A673 (cell line): ENCODE measurements around the gene TENM4. TPM values are rescaled to one million over a fixed set of nuclear protein-coding genes. Genes with fewer than 3 reads are reported as not detected.

Experiments used
- BruUV-seq: library from RNA; stranded (reverse); fragments of 400-500 nt; replicated peaks from 2 replicates; lab custom pipeline; 2021; lab: Mats Ljungman, UMichigan
- CTCF ChIA-PET: fragments of 300-600 bp; sonication (Branson Sonifier 250); formaldehyde crosslinking; loops from one replicate; lab custom pipeline; 2022; ENCODE audit warnings: antibody characterized with exemption; lab: Charles Lee
- POLR2A ChIA-PET: fragments of 300-600 bp; sonication (Branson Sonifier 250); formaldehyde crosslinking; loops from one replicate; lab custom pipeline; 2022; ENCODE audit warnings: antibody characterized with exemption; ENCODE audit not compliant: low non-redundant PET; lab: Charles Lee
- DNase-seq: peaks from one replicate; pipeline ENCODE4 v3.0.0-alpha.2; 2015; ENCODE audit warnings: low spot score
- H3K27ac ChIP-seq: fragments of 200-600 bp; sonication (generic); 2 replicates; pipeline ENCODE4 v1.5.1; 2016; ENCODE audit warnings: mixed run types, low read depth, mild to moderate bottlenecking, mixed read lengths, antibody characterized with exemption, low read length; ENCODE audit not compliant: poor library complexity, severe bottlenecking
- H3K27me3 ChIP-seq: fragments of 200-600 bp; sonication (generic); replicated peaks from 2 replicates; pipeline ENCODE4 v1.6.1; 2017; ENCODE audit warnings: mixed run types, low read depth, mild to moderate bottlenecking, mixed read lengths, antibody characterized with exemption, low read length; ENCODE audit not compliant: insufficient read depth, poor library complexity
- H3K36me3 ChIP-seq: fragments of 200-600 bp; sonication (generic); 2 replicates; pipeline ENCODE4 v1.6.1; 2016; ENCODE audit warnings: mixed run types, mild to moderate bottlenecking, mixed read lengths, antibody characterized with exemption, low read length; ENCODE audit not compliant: insufficient read depth, poor library complexity, severe bottlenecking
- H3K4me1 ChIP-seq: fragments of 200-600 bp; sonication (generic); 2 replicates; pipeline ENCODE4 v1.6.1; 2017; ENCODE audit warnings: mixed run types, mild to moderate bottlenecking, mixed read lengths, antibody characterized with exemption, low read length; ENCODE audit not compliant: insufficient read depth, poor library complexity, severe bottlenecking
- H3K4me3 ChIP-seq: fragments of 200-600 bp; sonication (generic); 2 replicates; pipeline ENCODE4 v1.5.1; 2016; ENCODE audit warnings: low read depth, mixed run types, mild to moderate bottlenecking, mixed read lengths, low read length; ENCODE audit not compliant: poor library complexity, severe bottlenecking
- H3K9me3 ChIP-seq: fragments of 200-600 bp; sonication (generic); 2 replicates; pipeline ENCODE4 v1.6.1; 2016; ENCODE audit warnings: mixed run types, low read depth, mild to moderate bottlenecking, mixed read lengths, antibody characterized with exemption, low read length; ENCODE audit not compliant: poor library complexity, severe bottlenecking
- CTCF ChIP-seq: fragments of 300-800, 200-600 bp; sonication (generic); conservative IDR thresholded peaks from 2 replicates; pipeline ENCODE4 v1.5.1; 2017; ENCODE audit warnings: low read depth, mild to moderate bottlenecking, antibody characterized with exemption, low read length, moderate library complexity, mixed read lengths
- EZH2 ChIP-seq: fragments of 200-600 bp; sonication (generic); IDR thresholded peaks from 2 replicates; pipeline ENCODE4 v1.6.1; 2017; ENCODE audit warnings: borderline replicate concordance, low read depth, mild to moderate bottlenecking, mixed read lengths, antibody characterized with exemption, low read length; ENCODE audit not compliant: poor library complexity, severe bottlenecking
- intact Hi-C: fragments of 100-400 bp; cut with micrococcal nuclease; formaldehyde crosslinking; loops from one replicate; pipeline ENCODE4 v1.10.0; 2022; ENCODE audit not compliant: unreplicated experiment
- total RNA-seq: library from RNA; stranded (reverse); gene quantifications from 2 replicates; pipeline ENCODE4 v1.2.3, GENCODE V29; 2021

TENM4 gene
- total RNA-seq, 1 experiment from 2014 or later: 0.11 TPM

GRCh38 chr11:79017811-79018210 lies 423.0 kb downstream of the TENM4 start:
- Histone ChIP-seq H3K27me3 (no peaks in the 10 kb centered on the region), H3K9me3 (no peaks in the 10 kb centered on the region), H3K4me1 (no peaks in the 10 kb centered on the region), H3K36me3 (no peaks in the 10 kb centered on the region), H3K27ac (no peak overlapping the region), H3K4me3 (no peak overlapping the region)
- no peak for DNase-seq
- ChIA-PET POLR2A (no interaction called here), CTCF (no interaction called here)
- no peak for TF ChIP-seq EZH2
- TF ChIP-seq CTCF: no peak
- intact Hi-C loops: no loop called here
- no TSS peak for BruUV-seq

- Histone ChIP-seq H3K27ac (no peak overlapping the region), H3K4me1 (no peaks in the 10 kb centered on the region), H3K36me3 (no peaks in the 10 kb centered on the region), H3K4me3 (no peak overlapping the region), H3K27me3 (peaks cover 10% of the 10 kb centered on the region), H3K9me3 (no peaks in the 10 kb centered on the region)
- TF ChIP-seq CTCF: no peak
- TF ChIP-seq EZH2: no peak
- POLR2A ChIA-PET: no interaction called here
- BruUV-seq: no TSS peak
- DNase-seq: no peak
- CTCF ChIA-PET: no interaction called here
- intact Hi-C loops: no loop called here
These were observed 427.3 kb downstream of the TENM4 start for GRCh38 chr11:79013509-79013908.

GRCh38 chr11:79011357-79011756 lies 429.5 kb downstream of the TENM4 start:
- no peak overlapping the region for H3K27ac ChIP-seq
- H3K36me3 ChIP-seq: no peaks in the 10 kb centered on the region
- TF ChIP-seq CTCF (no peak), EZH2 (no peak)
- no peak overlapping the region for H3K4me3 ChIP-seq
- POLR2A ChIA-PET: no interaction called here
- H3K4me1 ChIP-seq: no peaks in the 10 kb centered on the region
- DNase-seq: no peak
- intact Hi-C loops: no loop called here
- peaks cover 10% of the 10 kb centered on the region for H3K27me3 ChIP-seq
- CTCF ChIA-PET: no interaction called here
- no peaks in the 10 kb centered on the region for H3K9me3 ChIP-seq
- BruUV-seq: no TSS peak
